Measurements from ENCODE around the gene ELMOD3. TPM values are rescaled to one million over a fixed set of nuclear protein-coding genes. Genes with fewer than 3 reads are reported as not detected.

ELMOD3 gene
- total and polyA plus RNA-seq, 9 of the 15 experiments (the other 6 are each of a cell fraction or from before 2014, with no cell fraction given), result 2.7 to 18.7 (median 11.6) TPM

GRCh38 chr2:85421260-85422071 is 66.9 kb downstream of the ELMOD3 start (continued):
- TF ChIP-seq TCF15 (CRISPR knock-in tag; IDR thresholded peaks at IDR 0.05) (no peak), PML (IDR thresholded peaks at IDR 0.05; ENCODE audit: low read length) (no peak), TRIM24 (IDR thresholded peaks at IDR 0.05) (peak; percentile 25 to 72; a peak in 3 of 4 replicates), PHTF2 (CRISPR knock-in tag; IDR thresholded peaks at IDR 0.05) (no peak), EP400 (IDR thresholded peaks at IDR 0.05) (0 out of 2 replicates have a peak, but pooled peaks have one; percentile 9), CUX1 (CRISPR knock-in tag; IDR thresholded peaks at IDR 0.05) (0 out of 2 replicates have a peak, but pooled peaks have one; percentile 41), ZNF318 (IDR thresholded peaks at IDR 0.05; ENCODE audit: borderline replicate concordance in 1 of 2, low read depth in 1 of 2) (no peak), HDAC6 (IDR thresholded peaks at IDR 0.05; ENCODE audit: low read depth, low read length) (no peak), ZZZ3 (IDR thresholded peaks at IDR 0.05) (no peak), OTX1 (CRISPR knock-in tag; IDR thresholded peaks at IDR 0.05) (no peak), NUFIP1 (IDR thresholded peaks at IDR 0.05; ENCODE audit: partially characterized antibody) (no peak), ZNF668 (CRISPR knock-in tag; IDR thresholded peaks at IDR 0.05) (no peak), CC2D1A (IDR thresholded peaks at IDR 0.05) (no peak; the same call in 1 of the 2 replicates), KAT8 (IDR thresholded peaks at IDR 0.05; ENCODE audit: low read depth) (no peak), ZNF23 (CRISPR knock-in tag; IDR thresholded peaks at IDR 0.05) (no peak)

All from K562 (cell line).